Measurements from ENCODE around the gene F7.

The F7 gene

GRCh38 chr13:113075711-113076110 is 29.9 kb upstream of the F7 start:
- Histone ChIP-seq H3F3A (ENCODE audit: insufficient read depth) (no peaks in the 10 kb centered on the region), H3K9me3 (ENCODE audit: insufficient read depth, low read length) (no peaks in the 10 kb centered on the region), H3K27ac (ENCODE audit: low read depth, low read length) (no peak overlapping the region), H3K4me2 (ENCODE audit: low read depth, low read length, poor library complexity, severe bottlenecking) (no peak overlapping the region), H3K4me3 (ENCODE audit: insufficient read depth, low read length, poor library complexity, severe bottlenecking) (no peak overlapping the region), H2AFZ (ENCODE audit: low read depth, low read length, severe bottlenecking) (no peak overlapping the region), H3K27me3 (ENCODE audit: low read length) (no peaks in the 10 kb centered on the region), H3K9me2 (replicated peaks; ENCODE audit: insufficient read depth, low read length) (no peaks in the 10 kb centered on the region), H3K36me3 (ENCODE audit: low read length) (no peaks in the 10 kb centered on the region), H4K20me1 (ENCODE audit: low read depth, low read length) (no peaks in the 10 kb centered on the region), H3K9ac (ENCODE audit: low read length) (no peak overlapping the region), H3K79me2 (ENCODE audit: insufficient read depth, low read length) (no peaks in the 10 kb centered on the region)
- TF ChIP-seq, protein P1, sequence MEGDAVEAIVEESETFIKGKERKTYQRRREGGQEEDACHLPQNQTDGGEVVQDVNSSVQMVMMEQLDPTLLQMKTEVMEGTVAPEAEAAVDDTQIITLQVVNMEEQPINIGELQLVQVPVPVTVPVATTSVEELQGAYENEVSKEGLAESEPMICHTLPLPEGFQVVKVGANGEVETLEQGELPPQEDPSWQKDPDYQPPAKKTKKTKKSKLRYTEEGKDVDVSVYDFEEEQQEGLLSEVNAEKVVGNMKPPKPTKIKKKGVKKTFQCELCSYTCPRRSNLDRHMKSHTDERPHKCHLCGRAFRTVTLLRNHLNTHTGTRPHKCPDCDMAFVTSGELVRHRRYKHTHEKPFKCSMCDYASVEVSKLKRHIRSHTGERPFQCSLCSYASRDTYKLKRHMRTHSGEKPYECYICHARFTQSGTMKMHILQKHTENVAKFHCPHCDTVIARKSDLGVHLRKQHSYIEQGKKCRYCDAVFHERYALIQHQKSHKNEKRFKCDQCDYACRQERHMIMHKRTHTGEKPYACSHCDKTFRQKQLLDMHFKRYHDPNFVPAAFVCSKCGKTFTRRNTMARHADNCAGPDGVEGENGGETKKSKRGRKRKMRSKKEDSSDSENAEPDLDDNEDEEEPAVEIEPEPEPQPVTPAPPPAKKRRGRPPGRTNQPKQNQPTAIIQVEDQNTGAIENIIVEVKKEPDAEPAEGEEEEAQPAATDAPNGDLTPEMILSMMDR (IDR thresholded peaks at IDR 0.05; ENCODE audit: insufficient read depth, low read length, poor library complexity, severe bottlenecking) = no peak
- no peak for TF ChIP-seq EZH2phosphoT487 (conservative IDR thresholded peaks at IDR 0.05; ENCODE audit: low read length)

- Histone ChIP-seq H3K27me3 (ENCODE audit: low read length) (no peaks in the 10 kb centered on the region), H3K9ac (ENCODE audit: low read length) (no peak overlapping the region), H3K4me2 (ENCODE audit: low read depth, low read length, poor library complexity, severe bottlenecking) (no peak overlapping the region), H3F3A (ENCODE audit: insufficient read depth) (no peaks in the 10 kb centered on the region), H2AFZ (ENCODE audit: low read depth, low read length, severe bottlenecking) (no peak overlapping the region), H3K9me3 (ENCODE audit: insufficient read depth, low read length) (no peaks in the 10 kb centered on the region), H3K4me3 (ENCODE audit: insufficient read depth, low read length, poor library complexity, severe bottlenecking) (no peak overlapping the region), H4K20me1 (ENCODE audit: low read depth, low read length) (no peaks in the 10 kb centered on the region), H3K36me3 (ENCODE audit: low read length) (no peaks in the 10 kb centered on the region), H3K9me2 (replicated peaks; ENCODE audit: insufficient read depth, low read length) (no peaks in the 10 kb centered on the region), H3K27ac (ENCODE audit: low read depth, low read length) (no peak overlapping the region), H3K79me2 (ENCODE audit: insufficient read depth, low read length) (no peaks in the 10 kb centered on the region)
- no peak for TF ChIP-seq EZH2phosphoT487 (conservative IDR thresholded peaks at IDR 0.05; ENCODE audit: low read length)
- TF ChIP-seq, protein P1 (IDR thresholded peaks at IDR 0.05; ENCODE audit: insufficient read depth, low read length, poor library complexity, severe bottlenecking) = no peak
Observed at GRCh38 chr13:113076681-113077401, 28.8 kb upstream of the F7 start.

DNA sequence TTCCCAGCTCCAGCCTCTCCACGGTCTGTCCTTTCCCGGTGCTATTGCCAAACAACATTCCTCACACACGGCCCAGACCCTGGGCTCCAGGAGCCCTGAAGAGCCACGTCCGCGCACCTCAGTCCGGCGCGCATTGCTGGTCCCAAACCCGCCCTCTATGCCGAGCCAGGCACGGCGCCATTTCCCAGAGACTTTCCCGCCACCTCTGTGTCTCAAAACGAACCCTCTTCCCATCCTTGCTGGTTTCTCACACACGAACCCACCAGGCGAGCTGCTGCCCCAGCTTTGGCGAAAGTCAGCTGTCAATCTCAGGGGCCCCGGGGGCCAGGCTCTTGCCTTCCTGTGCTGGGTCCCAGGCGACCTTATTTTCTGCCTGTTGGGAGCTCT is 28.0 kb upstream of the F7 start:
- H4K20me1 ChIP-seq (ENCODE audit: low read depth, low read length) = no peaks in the 10 kb centered on the region
- no peaks in the 10 kb centered on the region for H3K9me3 ChIP-seq (ENCODE audit: insufficient read depth, low read length)
- H3K79me2 ChIP-seq (ENCODE audit: insufficient read depth, low read length) = no peaks in the 10 kb centered on the region
- H3F3A ChIP-seq (ENCODE audit: insufficient read depth) = no peaks in the 10 kb centered on the region
- H2AFZ ChIP-seq (ENCODE audit: low read depth, low read length, severe bottlenecking) = no peak overlapping the region
- no peaks in the 10 kb centered on the region for H3K27me3 ChIP-seq (ENCODE audit: low read length)
- TF ChIP-seq, protein P1 (IDR thresholded peaks at IDR 0.05; ENCODE audit: insufficient read depth, low read length, poor library complexity, severe bottlenecking) = no peak
- TF ChIP-seq EZH2phosphoT487 (conservative IDR thresholded peaks at IDR 0.05; ENCODE audit: low read length) = no peak
- H3K9me2 ChIP-seq (replicated peaks; ENCODE audit: insufficient read depth, low read length) = no peaks in the 10 kb centered on the region
- no peak overlapping the region for H3K4me3 ChIP-seq (ENCODE audit: insufficient read depth, low read length, poor library complexity, severe bottlenecking)
- no peaks in the 10 kb centered on the region for H3K36me3 ChIP-seq (ENCODE audit: low read length)
- no peak overlapping the region for H3K27ac ChIP-seq (ENCODE audit: low read depth, low read length)
- no peak overlapping the region for H3K4me2 ChIP-seq (ENCODE audit: low read depth, low read length, poor library complexity, severe bottlenecking)
- H3K9ac ChIP-seq (ENCODE audit: low read length) = no peak overlapping the region
